ENCODE data around the gene RIPOR3. TPM values are rescaled to one million over a fixed set of nuclear protein-coding genes. Genes with fewer than 3 reads are reported as not detected.
"Not testable (repeated sequence)": the region's sequence is repeated elsewhere in the genome, so short reads cannot be mapped to it uniquely, and the experiment has no call there.

RIPOR3 gene
- total RNA-seq, 1 donor from 2014 or later = 8.1 TPM

DNA sequence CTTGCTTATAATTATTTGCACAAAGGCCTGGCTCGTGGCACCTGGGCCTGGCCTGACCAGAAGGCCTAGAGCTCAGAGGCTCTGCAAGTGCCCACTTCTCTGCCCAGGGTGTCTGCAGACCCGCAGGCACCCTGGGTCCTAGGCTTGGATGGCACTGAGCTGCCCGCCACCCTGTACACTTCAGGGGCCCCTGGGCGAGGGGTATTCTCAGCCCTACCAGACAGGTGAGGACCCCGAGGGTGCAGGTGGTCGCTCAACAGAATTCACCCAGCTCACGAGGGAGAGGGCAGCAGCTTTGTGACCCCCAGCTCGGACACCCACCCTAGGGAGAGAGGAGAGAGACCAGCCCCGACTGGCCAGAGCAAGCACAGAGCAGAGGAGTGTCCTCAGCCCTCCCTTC, 83.9 kb downstream of the RIPOR3 start:
- intact Hi-C loops (cut with DNase I) = no loop called here
- no peak for DNase-seq
- ATAC-seq (ENCODE audit: poor library complexity) = no peak

DNA sequence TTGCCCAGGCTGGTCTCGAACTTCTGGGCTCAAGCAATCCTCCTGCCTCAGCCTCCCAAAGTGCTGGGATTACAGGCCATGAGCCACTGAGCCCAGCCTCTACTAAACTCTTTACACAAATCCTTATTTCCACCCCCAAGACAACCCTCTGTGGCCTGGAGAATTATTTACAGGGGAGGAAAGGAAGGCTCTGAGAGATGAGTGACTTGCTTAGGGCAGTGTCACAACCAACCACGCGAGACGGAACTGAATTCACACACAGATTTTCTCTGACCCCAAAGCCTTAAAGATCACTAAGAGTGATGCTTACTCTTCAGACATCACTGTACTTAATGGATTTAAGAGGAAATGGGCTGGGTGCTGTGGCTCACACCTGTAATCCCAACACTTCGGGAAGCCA, 86.2 kb downstream of the RIPOR3 start:
- no peak for ATAC-seq (ENCODE audit: poor library complexity)
- intact Hi-C loops (cut with DNase I) = no loop called here
- DNase-seq = no peak

DNA sequence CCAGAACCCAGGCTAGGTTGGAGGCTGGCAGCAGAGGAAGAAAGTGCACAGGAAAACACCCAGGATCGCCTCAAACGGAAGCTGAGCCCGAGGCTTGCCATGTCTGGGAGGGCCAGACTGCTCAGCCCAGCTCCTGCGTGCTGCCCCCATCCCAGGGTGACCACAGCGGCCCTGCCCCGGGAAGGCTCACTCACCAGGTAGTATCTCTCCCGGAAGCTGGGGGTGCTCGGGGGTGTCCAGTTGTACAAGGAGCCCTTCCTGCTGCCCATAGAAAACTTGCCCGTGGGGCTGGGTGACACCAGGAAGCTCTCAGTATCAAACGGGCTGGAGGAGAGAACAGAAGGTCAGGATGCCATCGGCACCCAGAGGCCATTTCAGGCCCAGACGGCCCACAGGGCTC, 86.9 kb downstream of the RIPOR3 start:
- intact Hi-C loops (cut with DNase I) = no loop called here
- DNase-seq = no peak
- no peak for ATAC-seq (ENCODE audit: poor library complexity)

DNA sequence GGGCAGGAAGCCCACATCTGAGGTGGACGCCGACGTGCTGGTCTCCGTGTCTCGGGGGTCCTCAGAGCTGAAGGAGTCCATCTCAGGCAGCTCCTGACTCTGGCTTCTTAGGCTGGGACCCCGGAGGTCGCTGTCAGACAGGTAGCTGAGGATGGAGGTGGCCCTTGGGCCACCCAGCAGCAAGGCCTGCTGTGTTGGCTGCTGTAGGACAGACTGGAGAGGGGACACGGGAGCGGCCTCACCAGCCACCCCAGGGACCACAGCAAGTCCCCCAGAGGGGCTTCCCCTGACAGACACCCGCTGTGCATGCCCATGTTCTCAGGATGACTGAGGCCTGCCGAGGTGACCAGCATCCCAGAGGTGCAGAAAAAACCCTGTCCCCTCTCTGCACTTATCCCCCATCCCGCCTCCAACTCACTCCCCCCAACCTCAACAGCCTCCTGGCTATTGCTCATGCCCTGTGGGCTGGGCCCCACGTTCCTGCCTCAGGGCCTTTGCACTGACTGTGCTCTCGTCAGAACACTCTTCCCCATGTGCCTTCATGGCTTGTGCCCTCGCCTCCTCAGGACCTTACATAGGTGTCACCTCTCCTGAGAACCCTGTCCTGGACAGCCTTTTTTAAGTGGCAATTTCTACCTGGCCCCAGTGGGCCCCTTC, 88.8 kb downstream of the RIPOR3 start:
- intact Hi-C loops (cut with DNase I) = no loop called here
- ATAC-seq (ENCODE audit: poor library complexity) (no peak), DNase-seq (no peak)

DNA sequence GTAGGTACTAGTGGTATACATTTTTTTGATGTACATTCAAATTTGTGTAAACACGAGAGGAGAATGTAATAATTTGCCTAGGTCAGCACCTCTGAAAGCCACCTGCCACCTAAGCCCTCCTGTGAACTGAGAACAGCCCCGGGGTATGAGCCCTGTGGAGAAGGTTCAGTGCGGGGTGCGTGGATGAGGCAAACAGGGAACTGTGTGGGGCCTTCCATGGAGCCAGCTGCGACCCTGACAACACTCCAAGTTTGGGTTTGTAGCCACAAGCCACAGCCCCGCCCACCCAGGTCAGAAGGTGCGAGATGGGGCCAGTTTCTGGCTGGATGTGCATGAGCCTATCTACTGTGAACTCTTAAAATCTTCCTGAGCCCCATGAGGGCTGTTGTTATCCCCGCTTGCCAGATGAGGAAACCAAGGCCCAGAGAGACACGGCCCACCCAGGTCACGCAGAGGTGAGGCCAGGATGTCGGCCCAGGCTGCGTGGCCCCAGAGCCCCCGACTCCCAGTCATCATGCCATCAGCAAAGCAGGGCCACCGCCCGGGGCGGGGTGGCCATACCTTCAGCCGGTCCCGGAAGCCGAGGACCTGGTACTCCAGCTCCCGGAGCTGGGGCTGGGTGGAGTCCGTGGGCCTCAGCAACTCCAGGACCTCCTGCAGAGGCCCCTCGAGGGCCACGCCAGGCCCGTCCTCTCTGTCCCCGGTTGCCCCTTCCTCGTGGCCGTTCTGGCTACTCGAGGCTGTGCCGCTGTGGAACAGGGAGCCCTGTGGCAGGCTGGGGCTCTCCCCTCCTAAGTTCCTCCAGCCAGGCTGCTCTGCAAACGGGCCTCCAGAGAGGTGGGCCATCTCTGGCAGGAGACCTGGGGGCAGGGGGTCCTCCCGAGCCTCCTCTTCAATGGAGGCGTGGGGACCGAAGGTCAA, 89.6 kb downstream of the RIPOR3 start:
- DNase-seq = no peak
- intact Hi-C loops (cut with DNase I) = no loop called here
- ATAC-seq (ENCODE audit: poor library complexity) = no peak

DNA sequence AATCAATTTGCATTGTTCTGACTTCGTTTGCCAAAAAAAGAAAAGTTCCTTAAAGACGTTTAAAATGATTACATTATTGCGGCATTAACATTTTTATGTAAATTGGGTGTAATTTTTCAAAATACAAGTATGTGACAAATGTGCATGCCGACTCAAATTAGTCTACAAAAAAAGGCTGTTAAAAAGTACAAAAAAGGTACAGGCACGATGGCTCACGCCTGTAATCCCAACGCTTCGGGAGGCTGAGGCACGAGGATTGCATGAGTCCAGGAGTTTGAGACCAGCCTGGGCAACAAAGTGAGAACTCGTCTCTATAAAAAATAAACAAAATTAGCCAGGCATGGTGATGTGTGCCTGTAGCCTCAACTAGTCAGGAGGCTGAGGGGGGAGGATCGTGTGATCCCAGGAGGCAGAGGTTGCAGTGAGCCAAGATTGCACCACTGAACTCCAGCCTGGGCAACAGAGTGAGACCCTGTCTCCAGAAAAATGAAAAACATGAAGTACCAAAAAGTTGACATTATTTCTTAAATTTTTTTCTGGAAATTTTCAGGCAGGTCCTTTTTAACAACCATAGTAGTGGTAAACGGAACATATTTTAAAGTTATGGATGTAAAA, 91.0 kb downstream of the RIPOR3 start:
- intact Hi-C loops (cut with DNase I) = no loop called here
- ATAC-seq (ENCODE audit: poor library complexity) = no peak
- DNase-seq = no peak

DNA sequence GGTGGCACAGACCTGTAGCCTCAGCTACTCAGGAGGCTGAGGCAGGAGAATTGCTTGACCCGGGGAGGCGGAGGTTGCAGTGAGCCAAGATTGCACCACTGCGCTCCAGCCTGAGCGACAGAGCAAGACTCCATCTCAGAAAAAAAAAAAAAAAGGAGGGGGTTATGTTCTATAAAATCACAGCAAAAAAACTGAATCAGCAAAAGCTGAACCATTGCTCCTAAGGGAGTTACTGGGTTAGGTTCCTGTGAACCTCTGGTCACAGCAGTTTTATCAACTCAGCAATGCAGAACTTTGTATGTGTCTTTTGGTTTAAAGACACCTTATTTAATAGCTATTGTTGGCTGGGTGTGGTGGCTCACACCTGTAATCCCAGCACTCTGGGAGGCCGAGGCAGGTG, 92.6 kb downstream of the RIPOR3 start:
- DNase-seq; ATAC-seq (ENCODE audit: poor library complexity); intact Hi-C loops (cut with DNase I): not testable (repeated sequence)

DNA sequence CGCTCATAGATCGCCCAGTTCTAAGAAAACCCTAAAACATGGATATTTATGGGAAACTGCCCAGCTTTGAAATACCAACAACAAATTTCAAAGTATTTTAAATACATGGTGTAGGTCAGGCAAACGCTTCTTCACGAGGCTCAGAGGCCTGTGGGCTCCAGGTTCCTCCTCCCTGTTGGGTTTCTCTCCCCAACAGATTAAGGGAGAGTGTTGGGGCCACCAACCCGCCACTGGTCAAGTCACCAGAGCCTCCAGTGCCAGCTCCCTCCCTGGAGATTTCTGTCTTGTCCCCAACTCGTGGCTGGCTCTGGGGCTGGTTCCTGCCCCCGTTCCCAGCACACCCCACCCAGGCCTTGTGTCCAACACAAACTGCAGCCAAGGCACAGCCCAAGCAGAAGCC, 93.3 kb downstream of the RIPOR3 start:
- DNase-seq = no peak
- ATAC-seq (ENCODE audit: poor library complexity) = no peak
- intact Hi-C loops (cut with DNase I) = no loop called here

DNA sequence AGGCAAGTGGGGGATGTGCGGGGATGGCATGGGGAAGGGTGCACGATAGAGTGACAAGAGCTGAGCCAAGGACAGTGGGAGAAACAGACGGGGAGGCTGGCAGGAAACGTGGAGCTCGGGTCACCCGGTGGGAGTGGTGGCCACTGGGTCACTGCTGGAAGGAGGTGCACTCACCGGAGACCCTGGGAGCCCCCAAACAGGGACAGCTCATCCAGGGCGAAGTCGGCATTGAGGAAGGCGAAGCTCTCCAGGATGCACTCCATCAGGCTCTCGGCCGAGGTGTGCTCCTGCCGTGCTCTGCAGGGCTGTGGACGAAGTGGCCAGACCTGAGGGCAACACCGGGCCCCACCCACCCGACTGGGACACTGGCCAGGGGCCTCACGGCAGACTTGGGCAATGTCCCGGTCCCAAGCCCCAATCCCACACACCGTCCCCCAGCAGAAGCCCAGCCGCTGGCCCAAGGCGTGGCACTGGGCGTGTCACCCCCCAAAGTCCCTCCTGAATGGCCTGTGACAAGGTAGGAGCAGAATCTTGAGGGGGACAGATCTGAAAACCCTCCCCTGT, 93.9 kb downstream of the RIPOR3 start:
- ATAC-seq (ENCODE audit: poor library complexity) (no peak), DNase-seq (no peak)
- intact Hi-C loops (cut with DNase I) = no loop called here

DNA sequence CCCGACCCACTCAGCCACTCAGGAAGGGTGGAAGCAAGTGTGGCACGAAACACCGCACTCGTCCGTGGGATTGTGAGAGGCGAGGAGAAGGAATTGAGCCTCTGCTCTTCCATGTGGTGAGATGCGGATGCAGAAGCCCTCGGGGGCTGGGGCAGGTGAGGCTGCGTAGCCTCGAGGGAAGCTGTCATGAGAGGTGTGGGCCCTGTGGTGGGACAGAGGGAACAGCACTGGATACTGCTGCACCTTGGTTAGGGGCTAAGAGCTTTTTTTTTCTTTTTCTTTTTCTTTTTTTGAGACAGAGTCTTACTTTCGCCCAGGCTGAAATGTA, 94.7 kb downstream of the RIPOR3 start:
- intact Hi-C loops (cut with DNase I) = no loop called here
- ATAC-seq (ENCODE audit: poor library complexity) (no peak), DNase-seq (no peak)

DNA sequence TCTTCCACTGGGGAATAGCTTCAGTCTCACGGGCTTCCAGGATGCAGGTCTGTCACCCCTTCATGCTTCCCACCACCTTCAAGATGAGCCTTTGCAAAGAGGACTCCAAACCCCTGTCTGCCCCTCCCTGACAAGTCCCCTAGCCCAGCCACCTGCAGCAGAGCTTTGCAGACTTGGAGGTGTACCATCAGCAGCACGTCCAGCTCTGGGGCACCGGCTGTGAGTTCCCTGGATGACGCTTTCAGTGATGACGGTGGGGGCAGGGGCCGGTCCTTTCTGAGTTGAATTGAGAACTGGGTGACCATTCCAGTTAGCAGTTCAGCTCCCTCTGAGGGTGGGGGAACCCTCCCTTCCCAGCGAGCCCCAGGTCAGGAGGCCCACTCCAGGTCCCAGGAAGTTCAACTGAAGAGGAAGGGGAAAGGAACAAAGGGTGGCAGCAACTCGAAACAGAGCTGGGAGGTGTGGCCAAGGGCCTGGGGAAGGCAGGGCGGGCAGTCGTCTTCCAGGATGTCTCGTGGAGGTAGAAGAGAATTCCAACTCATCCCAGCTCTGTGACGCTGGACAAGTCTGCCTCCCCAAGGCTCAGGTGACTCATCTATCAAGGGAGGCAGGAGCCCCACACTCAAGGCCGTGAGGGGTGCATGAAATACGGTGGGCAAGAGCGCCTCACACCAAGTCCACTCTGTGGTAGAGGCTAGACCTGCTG, 95.2 kb downstream of the RIPOR3 start:
- no peak for DNase-seq
- intact Hi-C loops (cut with DNase I) = no loop called here
- no peak for ATAC-seq (ENCODE audit: poor library complexity)

DNA sequence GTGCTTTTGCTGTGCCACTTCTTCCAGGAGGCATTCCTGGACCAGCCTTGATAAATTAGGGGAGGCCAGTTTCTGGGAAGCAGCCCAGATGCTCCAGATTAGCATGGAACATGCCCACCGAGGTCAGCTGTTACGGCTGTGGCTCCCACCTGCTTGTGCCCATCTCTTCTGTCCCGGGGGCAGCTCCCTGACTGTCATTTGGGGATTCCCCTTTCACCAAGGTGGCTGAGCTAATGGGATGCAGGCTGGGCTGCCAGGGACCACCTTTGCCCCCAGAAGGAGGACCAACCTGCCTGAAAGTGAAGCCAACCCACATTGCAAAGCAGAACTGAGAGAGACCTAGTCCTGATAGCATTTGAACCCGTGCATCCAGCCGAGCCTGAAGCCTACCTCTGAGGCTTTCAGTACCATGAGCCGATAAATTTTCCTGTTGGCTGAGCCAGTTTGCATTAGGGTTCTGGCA, 95.9 kb downstream of the RIPOR3 start:
- ATAC-seq (ENCODE audit: poor library complexity) (no peak), DNase-seq (no peak)
- intact Hi-C loops (cut with DNase I) = no loop called here

DNA sequence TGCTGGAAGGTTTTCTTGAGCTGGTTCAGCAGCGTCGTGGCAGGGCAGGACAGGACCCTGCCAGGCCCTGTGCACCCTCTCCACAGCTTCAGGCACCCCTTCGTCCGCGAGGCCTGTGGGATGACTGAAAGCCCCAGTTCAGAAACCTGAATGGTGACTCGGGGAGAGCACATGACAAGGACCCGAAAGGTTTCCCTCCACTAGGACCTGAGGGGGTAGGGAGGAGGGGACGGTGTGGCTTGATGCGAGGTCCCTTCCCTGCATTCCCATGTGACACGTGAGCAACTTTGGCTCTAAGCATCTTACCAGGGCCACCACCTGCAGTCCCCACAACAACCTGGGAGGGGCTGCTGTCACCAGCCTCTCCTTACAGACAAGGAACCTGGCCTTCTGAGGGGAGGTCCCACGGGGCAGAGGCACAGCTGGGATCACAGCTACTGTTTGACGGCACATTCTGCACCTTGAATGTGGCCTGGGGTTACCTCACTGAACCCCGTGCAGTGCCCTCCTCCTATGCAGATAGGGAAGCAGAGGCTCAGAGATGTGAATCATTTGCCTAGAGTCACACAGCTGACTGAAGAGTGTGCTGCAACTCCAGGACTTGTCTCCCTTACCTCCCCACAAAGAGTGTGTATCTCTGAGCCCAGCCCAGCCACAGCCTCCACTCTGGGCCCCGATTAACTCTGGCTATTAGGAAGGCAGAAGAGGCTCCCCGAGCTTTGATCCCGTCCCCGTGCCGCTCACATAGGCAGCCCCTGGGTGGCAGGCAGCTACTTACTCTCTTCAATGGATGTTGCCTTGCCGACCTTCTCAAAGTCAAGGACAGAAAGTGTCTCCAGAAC, 96.5 kb downstream of the RIPOR3 start:
- ATAC-seq (ENCODE audit: poor library complexity) (peak; percentile 3), DNase-seq (no peak)
- intact Hi-C loops (cut with DNase I) = no loop called here

DNA sequence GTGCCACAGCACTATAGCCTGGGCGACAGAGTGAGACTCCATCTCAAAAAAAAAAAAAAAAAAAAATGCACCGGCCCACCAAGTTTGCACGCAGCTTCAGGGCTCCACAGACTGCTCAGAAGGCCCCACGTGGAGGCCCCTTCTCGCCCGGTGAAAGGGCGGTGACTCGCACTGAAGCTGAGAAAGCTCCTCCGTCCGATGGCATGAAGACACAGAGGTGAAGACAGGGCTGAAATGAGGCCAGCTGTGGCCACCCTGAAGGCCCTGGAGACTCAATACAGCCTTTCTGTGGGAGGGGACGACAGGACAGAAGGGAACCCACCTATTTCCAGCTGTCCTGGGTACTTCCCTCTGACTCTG, 97.1 kb downstream of the RIPOR3 start:
- intact Hi-C loops (cut with DNase I) = no loop called here
- no peak for DNase-seq
- no peak for ATAC-seq (ENCODE audit: poor library complexity)

DNA sequence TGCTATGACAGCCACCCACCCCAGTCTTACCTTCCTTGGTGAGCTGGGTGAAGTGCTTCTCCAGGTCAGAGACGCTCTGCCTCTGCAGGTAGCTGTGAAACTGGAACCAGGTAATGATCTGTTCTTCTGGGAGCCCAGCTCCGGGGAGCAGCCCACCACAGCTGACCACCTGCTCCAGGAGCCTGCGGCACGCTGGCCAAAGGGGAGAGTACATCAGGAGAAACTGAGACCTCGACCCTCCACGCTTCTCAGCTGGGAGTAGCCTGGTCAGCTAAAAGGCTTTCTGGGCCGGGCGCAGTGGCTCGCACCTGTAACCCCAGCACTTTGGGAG, 98.4 kb downstream of the RIPOR3 start:
- intact Hi-C loops (cut with DNase I) = no loop called here
- no peak for DNase-seq
- ATAC-seq (ENCODE audit: poor library complexity) = no peak

DNA sequence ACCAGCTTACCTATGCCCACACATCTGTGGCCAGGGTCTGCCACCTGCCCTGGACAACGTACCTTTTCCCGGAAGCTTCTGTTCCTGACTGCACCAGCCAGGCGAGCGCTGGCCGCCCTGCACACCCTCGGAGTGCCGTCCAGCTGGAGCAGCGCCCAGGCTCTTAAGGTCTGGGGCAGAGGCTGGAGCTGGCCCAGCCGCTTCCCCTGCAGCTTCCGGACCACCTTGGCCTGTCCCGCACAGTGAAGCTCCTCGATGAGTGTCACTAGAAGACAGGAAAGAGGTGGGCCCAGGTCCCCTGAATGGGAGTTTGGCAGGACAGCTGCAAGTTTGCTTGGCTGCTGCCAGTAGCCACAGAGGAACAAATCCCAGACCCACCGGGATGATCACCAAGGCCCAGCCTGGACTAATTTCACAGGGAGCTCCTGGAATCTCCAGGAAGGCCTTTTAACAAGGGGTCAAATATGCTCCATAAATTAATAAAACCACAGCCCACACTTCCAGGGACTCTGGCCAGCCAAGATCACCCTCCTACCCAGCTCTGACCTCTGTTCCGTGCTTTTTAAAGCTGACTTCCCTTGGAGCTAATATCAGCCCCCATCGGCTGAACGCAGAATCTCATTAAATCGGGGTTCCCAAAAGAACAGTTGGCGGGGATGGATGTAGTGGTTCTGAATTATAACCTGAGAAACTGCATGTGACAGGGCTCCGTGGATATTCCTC, 98.9 kb downstream of the RIPOR3 start:
- intact Hi-C loops (cut with DNase I) = no loop called here
- ATAC-seq (ENCODE audit: poor library complexity) (peak; percentile 78), DNase-seq (peak; percentile 88)

DNA sequence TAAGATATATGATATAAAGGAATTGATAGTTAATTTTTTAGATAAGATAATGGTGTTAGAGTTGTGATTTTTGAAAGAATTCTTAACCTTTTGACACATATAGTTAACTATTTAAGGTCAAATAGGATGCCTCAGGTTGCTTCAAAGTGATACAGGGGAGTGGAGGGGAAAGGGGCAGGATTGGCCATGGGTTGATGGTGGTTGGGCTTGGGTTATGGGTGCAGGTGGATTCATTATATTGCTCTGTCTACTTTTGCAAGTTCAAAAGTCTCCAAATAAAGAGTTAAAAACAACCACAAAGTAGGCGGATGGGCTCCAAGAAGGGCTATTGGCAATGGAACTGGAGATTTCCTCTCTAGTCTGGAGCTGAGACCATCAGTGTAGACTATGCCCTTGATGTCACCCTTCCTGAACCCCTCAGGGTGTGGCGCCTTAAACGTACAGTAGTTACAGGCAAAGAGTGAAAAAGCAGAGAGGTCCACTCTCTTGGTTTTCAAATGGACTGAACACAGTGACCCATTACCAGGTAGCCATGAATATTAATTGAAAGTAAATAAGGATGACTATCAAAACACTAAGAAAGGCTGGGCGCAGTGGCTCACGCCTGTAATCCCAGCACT, 100.0 kb downstream of the RIPOR3 start:
- ATAC-seq (ENCODE audit: poor library complexity) = no peak
- intact Hi-C loops (cut with DNase I) = no loop called here
- no peak for DNase-seq

DNA sequence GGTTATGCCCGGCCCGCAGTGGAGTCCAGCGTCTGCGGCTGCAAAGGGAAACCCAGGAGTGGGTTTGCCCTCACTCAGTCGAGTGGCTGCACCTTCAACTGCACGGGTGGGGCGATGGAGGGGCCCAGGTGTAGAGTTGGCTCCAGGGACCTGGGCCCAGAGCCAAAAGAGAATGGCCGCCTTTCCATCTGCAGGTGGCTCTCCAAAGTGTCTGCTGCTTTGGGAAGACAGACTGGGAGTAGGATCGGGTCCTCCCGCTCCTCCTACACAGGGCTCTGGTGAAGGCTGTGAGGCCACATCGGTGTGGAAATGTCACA, 101.0 kb downstream of the RIPOR3 start:
- intact Hi-C loops (cut with DNase I) = no loop called here
- ATAC-seq (ENCODE audit: poor library complexity) = no peak
- DNase-seq = no peak
